GM18526 (cell line): ENCODE measurements around the gene ABCA7.

Experiments used
- POLR2A ChIP-seq: IDR thresholded peaks from 3 replicates; pipeline ENCODE4 v1.6.1; 2011; ENCODE audit not compliant: insufficient read length; ENCODE audit errors: extremely low read depth

ABCA7 gene

DNA sequence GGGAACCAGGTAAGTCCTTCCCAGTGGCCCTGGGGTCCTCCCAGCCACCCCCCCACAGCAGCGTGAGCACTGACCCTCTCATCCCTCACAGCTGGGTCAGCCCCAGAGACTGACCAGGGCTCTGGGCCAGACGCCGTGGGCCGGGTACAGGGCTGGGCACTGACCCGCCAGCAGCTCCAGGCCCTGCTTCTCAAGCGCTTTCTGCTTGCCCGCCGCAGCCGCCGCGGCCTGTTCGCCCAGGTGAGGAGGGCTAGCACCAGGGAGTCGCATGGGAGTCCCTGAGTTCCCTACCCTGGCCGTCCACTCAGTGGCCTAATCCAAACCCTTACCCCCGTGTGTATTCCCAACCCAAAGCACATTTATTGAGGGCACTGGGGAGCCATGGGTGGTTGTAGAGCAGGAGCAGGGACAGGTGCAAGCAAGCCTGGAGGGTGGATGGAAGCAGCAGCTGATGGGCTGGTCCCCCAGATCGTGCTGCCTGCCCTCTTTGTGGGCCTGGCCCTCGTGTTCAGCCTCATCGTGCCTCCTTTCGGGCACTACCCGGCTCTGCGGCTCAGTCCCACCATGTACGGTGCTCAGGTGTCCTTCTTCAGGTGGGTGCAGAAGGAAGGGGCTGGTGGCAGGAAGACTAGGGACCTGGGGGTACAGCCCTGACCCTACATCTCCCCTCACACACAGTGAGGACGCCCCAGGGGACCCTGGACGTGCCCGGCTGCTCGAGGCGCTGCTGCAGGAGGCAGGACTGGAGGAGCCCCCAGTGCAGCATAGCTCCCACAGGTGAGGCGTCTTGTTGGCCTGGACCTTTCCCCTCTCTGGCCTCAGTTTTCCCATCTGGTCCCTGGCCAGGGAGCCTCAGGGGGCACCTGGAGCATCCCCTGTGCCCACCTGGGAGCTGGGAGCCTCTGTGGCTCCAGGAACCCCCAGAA lies 14.5 kb downstream of the ABCA7 start:
- TF ChIP-seq POLR2A = no peak

DNA sequence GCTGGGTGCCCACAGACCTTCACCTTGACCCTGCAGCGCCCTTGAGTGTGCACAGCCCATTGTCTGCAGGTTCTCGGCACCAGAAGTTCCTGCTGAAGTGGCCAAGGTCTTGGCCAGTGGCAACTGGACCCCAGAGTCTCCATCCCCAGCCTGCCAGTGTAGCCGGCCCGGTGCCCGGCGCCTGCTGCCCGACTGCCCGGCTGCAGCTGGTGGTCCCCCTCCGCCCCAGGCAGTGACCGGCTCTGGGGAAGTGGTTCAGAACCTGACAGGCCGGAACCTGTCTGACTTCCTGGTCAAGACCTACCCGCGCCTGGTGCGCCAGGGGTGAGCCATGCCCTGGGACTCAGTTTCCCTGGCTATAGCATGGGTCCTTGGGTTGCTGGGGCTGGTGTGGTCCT lies 15.1 kb downstream of the ABCA7 start:
- no peak for TF ChIP-seq POLR2A

- no peak for TF ChIP-seq POLR2A
Observed at GRCh38 chr19:1055886-1056620, 16.1 kb downstream of the ABCA7 start.

- no peak for TF ChIP-seq POLR2A
Observed at GRCh38 chr19:1057176-1057855, 17.4 kb downstream of the ABCA7 start.

DNA sequence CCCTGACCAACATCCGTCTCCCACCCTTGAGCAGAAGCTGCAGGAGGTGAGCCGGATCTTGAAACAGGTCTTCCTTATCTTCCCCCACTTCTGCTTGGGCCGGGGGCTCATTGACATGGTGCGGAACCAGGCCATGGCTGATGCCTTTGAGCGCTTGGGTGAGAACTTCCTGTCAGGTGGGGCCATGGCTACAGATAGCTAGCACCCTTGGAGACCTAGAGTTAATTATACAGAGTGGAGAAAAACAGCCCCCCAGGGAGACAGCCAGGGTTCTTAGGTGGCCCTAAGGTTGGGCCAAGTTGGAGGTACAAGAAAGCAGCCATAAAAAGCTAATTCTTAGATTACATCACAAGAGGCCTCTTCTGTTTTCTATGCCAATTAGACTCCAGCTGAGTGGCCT lies 18.2 kb downstream of the ABCA7 start:
- TF ChIP-seq POLR2A = no peak

GRCh38 chr19:1060689-1061088 lies 20.8 kb downstream of the ABCA7 start:
- TF ChIP-seq POLR2A = no peak

- TF ChIP-seq POLR2A = no peak
Observed at GRCh38 chr19:1061987-1062386, 22.1 kb downstream of the ABCA7 start.

DNA sequence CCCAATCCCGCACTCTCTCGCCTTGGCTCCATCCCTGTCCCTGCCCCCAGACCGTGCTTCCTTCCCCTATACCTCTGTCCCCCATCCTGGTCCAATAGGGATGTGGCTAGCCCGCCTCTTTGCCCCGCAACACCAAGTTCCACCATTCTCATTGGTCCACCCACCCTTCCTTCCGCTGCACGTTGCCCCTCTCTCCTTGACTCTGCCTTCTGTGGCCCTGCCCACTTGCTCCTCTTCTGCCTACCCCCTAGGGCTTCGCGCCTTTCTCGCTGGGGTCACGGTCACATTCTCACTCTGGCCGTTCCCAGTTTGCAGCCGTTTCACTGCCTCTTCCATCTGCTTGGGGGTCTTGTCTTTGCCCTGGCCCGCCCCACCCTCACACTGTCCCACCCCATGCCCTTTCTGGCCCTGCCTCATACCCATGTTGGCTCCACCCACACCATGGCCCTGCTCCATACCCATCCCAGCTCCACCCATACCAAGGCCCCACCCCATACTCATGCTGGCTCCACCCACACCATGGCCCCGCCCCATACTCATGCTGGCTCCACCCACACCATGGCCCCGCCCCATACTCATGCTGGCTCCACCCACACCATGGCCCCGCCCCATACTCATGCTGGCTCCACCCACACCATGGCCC lies 22.6 kb downstream of the ABCA7 start:
- TF ChIP-seq POLR2A = no peak

- no peak for TF ChIP-seq POLR2A
Observed at GRCh38 chr19:1063030-1063908, 23.4 kb downstream of the ABCA7 start.

GRCh38 chr19:1063909-1064660 lies 24.2 kb downstream of the ABCA7 start:
- TF ChIP-seq POLR2A = no peak

DNA sequence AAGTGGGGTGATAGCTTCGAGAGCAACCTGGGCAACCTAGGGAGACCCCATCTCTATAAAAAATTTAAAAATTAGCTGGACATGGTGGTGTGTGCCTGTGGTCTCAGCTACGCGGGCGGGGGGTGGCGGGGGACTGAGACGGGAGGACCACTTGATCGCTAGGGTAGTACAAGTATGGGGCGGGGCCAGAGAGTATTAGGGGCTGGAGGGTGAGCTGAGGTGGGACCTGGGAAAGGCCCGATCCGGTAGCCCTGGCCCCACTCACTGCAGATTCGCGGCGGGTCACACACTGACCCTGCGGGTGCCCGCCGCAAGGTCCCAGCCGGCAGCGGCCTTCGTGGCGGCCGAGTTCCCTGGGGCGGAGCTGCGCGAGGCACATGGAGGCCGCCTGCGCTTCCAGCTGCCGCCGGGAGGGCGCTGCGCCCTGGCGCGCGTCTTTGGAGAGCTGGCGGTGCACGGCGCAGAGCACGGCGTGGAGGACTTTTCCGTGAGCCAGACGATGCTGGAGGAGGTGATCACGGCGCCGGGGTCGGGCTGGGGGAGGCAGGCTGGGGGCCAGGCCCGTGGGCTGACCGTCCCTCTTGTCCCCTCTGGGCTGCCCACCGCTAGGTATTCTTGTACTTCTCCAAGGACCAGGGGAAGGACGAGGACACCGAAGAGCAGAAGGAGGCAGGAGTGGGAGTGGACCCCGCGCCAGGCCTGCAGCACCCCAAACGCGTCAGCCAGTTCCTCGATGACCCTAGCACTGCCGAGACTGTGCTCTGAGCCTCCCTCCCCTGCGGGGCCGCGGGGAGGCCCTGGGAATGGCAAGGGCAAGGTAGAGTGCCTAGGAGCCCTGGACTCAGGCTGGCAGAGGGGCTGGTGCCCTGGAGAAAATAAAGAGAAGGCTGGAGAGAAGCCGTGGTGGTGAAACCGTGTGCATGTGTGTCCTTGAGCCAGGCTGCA lies 25.0 kb downstream of the ABCA7 start:
- no peak for TF ChIP-seq POLR2A

DNA sequence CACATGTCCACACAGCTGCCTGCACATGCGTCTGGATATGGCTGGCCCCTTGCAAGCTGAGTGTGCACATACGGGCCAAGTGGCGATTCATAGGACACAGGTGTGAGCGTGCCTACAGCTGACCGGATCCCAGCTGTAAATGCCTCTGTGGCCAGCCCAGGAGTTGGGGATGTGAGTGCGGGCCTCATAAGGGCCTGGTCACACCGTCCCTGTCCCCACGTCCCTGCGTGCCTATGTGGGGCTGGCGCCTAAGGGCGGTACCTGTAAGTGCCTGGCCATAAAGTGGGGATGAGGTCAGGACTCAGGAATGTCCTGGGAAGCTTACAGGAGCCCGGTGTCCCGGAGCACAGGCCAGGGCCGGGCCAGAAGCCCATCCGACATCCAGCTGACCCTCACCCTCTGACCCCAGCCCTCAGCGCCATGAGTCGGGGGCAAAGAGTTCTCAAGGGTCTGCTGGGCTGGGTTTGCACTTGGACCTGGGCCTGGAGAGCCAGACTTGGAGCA lies 25.8 kb downstream of the ABCA7 start:
- TF ChIP-seq POLR2A = no peak
